Hepatocyte (in vitro differentiated cells): Measurements from ENCODE around the gene TUBB1.

Experiments used
- EZH2 ChIP-seq: fragments of 200-600 bp; sonication (generic); IDR thresholded peaks from 2 replicates; pipeline ENCODE4 v1.6.1; 2016; ENCODE audit warnings: antibody characterized with exemption, mild to moderate bottlenecking, borderline replicate concordance
- TF ChIP-seq, protein P1 (sequence below): fragments of 200-600 bp; sonication (generic); IDR thresholded peaks from 2 replicates; pipeline ENCODE4 v1.5.1; 2016; ENCODE audit warnings: antibody characterized with exemption, mild to moderate bottlenecking; ENCODE audit not compliant: poor library complexity

DNA sequence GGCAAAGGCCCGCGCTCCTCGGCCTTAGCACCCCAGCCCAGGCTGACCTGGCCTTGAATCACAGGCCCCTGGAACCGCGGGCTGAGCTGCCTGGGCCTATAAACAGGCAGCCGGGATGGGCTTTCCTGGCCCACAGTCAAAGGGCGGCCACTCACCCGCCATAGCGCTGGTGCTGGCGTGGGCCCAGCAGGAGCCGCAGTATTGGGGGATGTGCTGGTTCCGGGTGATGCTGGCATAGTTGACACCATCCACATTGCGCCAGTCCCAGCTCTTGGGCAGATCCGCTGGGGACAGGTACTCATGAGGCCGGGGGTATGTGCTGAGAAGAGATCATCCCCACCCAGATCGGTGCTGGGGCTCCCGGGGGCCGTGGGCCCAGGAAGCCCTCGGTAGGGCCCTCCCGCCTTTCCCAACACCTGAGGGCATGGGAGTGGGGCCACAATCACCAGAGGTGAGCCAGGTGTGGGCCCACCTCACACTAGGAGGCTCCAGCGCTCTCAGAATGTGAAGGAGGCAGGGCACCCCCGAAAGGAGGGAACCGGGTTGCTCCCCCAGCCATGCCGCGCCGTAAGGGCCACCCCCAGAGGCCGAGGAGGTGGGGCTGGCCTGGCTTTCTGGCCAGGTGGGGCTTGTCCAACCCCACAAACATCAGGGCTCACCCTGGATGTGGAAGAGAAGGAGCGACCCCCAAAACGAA lies 12.9 kb upstream of the TUBB1 start:
- TF ChIP-seq, protein P1, sequence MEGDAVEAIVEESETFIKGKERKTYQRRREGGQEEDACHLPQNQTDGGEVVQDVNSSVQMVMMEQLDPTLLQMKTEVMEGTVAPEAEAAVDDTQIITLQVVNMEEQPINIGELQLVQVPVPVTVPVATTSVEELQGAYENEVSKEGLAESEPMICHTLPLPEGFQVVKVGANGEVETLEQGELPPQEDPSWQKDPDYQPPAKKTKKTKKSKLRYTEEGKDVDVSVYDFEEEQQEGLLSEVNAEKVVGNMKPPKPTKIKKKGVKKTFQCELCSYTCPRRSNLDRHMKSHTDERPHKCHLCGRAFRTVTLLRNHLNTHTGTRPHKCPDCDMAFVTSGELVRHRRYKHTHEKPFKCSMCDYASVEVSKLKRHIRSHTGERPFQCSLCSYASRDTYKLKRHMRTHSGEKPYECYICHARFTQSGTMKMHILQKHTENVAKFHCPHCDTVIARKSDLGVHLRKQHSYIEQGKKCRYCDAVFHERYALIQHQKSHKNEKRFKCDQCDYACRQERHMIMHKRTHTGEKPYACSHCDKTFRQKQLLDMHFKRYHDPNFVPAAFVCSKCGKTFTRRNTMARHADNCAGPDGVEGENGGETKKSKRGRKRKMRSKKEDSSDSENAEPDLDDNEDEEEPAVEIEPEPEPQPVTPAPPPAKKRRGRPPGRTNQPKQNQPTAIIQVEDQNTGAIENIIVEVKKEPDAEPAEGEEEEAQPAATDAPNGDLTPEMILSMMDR, result no peak
- TF ChIP-seq EZH2, result no peak
